H1 (cell line): ENCODE data around the gene CDH22.

Experiments used
- EZH2 ChIP-seq: fragments of 200-600 bp; sonication (generic); IDR thresholded peaks from 2 replicates; pipeline ENCODE4 v1.7.1; 2012; ENCODE audit warnings: low read depth, mild to moderate bottlenecking, moderate library complexity, low read length, inconsistent platforms; ENCODE audit not compliant: severe bottlenecking
- JUN ChIP-seq: IDR thresholded peaks from 2 replicates; pipeline ENCODE4 v1.6.1; 2011; ENCODE audit warnings: low read depth, mild to moderate bottlenecking, improper control_type of control experiment, low read length
- TAF1 ChIP-seq: IDR thresholded peaks from 2 replicates; pipeline ENCODE4 v1.6.1; 2011; ENCODE audit warnings: mild to moderate bottlenecking, low read depth, low read length
- ZNF274 ChIP-seq: IDR thresholded peaks from 2 replicates; pipeline ENCODE4 v1.7.0; 2012; ENCODE audit warnings: low read length, borderline replicate concordance; ENCODE audit errors: extremely low read depth
- TF ChIP-seq, protein P1 (sequence below), 3 experiments: IDR thresholded peaks; 1 replicate in 2 of 3; 2 replicates in 1 of 3; pipeline versions ENCODE4 v1.5.1 to v1.6.1; 2011; ENCODE audit warnings: low read length in 3 of 3, mild to moderate bottlenecking in 3 of 3, inconsistent platforms in 2 of 3, low read depth in 1 of 3, moderate library complexity in 1 of 3; ENCODE audit not compliant: insufficient read depth in 1 of 3; ENCODE audit errors: control extremely low read depth in 1 of 3
- TF ChIP-seq, protein P2 (sequence below): IDR thresholded peaks from 2 replicates; pipeline ENCODE4 v1.6.1; 2012; ENCODE audit warnings: inconsistent platforms

DNA sequence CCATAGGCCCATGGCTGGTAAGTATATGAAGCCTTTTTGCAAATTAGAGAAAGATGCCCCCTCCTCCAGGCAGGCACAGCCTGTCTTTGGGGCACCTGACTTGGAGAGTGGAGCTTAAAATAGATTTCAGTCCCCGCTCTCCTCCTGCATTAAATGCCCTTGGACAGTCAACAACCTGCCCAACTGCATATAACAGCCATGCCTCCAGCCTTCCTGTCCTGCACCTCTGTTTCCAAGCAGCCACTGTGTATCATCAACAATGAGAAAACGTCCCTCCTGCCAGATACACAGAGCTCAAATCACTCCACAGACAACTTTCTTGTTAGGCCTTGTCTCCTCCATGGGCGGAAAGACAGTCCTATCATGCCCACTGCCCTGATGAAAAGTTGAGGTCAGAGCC, 3.4 kb downstream of the CDH22 start:
- TF ChIP-seq, protein P1, sequence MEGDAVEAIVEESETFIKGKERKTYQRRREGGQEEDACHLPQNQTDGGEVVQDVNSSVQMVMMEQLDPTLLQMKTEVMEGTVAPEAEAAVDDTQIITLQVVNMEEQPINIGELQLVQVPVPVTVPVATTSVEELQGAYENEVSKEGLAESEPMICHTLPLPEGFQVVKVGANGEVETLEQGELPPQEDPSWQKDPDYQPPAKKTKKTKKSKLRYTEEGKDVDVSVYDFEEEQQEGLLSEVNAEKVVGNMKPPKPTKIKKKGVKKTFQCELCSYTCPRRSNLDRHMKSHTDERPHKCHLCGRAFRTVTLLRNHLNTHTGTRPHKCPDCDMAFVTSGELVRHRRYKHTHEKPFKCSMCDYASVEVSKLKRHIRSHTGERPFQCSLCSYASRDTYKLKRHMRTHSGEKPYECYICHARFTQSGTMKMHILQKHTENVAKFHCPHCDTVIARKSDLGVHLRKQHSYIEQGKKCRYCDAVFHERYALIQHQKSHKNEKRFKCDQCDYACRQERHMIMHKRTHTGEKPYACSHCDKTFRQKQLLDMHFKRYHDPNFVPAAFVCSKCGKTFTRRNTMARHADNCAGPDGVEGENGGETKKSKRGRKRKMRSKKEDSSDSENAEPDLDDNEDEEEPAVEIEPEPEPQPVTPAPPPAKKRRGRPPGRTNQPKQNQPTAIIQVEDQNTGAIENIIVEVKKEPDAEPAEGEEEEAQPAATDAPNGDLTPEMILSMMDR (IDR thresholded peaks at IDR 0.05; ENCODE audit: control extremely low read depth in 1 of 3, insufficient read depth in 1 of 3, low read depth in 1 of 3, low read length in 3 of 3) = no peak
- no peak for TF ChIP-seq TAF1
- no peak for TF ChIP-seq ZNF274
- TF ChIP-seq JUN = no peak
- TF ChIP-seq, protein P2, sequence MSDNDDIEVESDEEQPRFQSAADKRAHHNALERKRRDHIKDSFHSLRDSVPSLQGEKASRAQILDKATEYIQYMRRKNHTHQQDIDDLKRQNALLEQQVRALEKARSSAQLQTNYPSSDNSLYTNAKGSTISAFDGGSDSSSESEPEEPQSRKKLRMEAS = no peak
- no peak for TF ChIP-seq EZH2
